ENCODE results near the gene PDCD1. TPM values are rescaled to one million over a fixed set of nuclear protein-coding genes. Genes with fewer than 3 reads are reported as not detected.
A peak's percentile ranks its signal among the peaks of the same experiment; 100 is the strongest.

Gene PDCD1
- total RNA-seq, 1 experiment from 2014 or later: not detected

DNA sequence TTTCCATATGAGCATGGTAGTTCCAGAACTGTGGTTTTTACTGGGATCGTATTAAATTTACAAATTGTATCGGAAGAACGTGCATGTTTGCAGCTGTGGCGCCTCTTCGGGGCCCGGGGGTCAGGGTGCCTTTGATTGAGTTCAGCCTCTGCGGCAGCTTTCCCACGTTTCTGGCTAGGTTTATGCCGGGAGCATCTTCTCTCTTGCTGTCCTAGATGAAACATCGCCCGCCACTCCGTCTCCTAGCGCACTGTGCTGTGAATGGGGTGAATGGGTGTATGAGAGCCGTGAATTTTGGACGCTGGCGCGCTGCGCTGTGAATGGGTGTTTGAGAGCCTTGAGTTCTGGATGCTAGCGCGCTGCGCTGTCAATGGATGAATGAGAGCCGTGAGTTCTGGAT, 12.3 kb downstream of the PDCD1 start:
- no peaks in the 10 kb centered on the region for H4K20me1 ChIP-seq (ENCODE audit: low read length)
- TF ChIP-seq EZH2phosphoT487 (IDR thresholded peaks at IDR 0.05; ENCODE audit: borderline replicate concordance, low read length): no peak
- TF ChIP-seq, protein P1, sequence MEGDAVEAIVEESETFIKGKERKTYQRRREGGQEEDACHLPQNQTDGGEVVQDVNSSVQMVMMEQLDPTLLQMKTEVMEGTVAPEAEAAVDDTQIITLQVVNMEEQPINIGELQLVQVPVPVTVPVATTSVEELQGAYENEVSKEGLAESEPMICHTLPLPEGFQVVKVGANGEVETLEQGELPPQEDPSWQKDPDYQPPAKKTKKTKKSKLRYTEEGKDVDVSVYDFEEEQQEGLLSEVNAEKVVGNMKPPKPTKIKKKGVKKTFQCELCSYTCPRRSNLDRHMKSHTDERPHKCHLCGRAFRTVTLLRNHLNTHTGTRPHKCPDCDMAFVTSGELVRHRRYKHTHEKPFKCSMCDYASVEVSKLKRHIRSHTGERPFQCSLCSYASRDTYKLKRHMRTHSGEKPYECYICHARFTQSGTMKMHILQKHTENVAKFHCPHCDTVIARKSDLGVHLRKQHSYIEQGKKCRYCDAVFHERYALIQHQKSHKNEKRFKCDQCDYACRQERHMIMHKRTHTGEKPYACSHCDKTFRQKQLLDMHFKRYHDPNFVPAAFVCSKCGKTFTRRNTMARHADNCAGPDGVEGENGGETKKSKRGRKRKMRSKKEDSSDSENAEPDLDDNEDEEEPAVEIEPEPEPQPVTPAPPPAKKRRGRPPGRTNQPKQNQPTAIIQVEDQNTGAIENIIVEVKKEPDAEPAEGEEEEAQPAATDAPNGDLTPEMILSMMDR (conservative IDR thresholded peaks at IDR 0.05; ENCODE audit: low read depth, low read length): no peak
- no peak for TF ChIP-seq EZH2 (IDR thresholded peaks at IDR 0.05; ENCODE audit: low read length, unreplicated experiment)
- H3K27me3 ChIP-seq (ENCODE audit: low read length): no peaks in the 10 kb centered on the region
- H3K79me2 ChIP-seq (ENCODE audit: low read length): no peaks in the 10 kb centered on the region
- H3K27ac ChIP-seq (ENCODE audit: low read length): no peak overlapping the region
- H3K9ac ChIP-seq (ENCODE audit: low read length): no peak overlapping the region
- BruUV-seq (replicated peaks): no TSS peak
- POLR2A ChIA-PET (ENCODE audit: unreplicated experiment): interaction anchor here (0.6 kb wide), 1 partner anchor 52 kb away, joined by 3 read pairs; no protein-coding TSS in a partner anchor
- no peaks in the 10 kb centered on the region for H3K9me3 ChIP-seq (ENCODE audit: low read length)
- no peak for DNase-seq
- no peak overlapping the region for H2AFZ ChIP-seq (ENCODE audit: low read length)
- CTCF ChIA-PET: no interaction called here
- H3K36me3 ChIP-seq (ENCODE audit: low read depth, low read length): no peaks in the 10 kb centered on the region
- no peaks in the 10 kb centered on the region for H3K4me1 ChIP-seq (ENCODE audit: insufficient read depth, low read length)
- intact Hi-C loops (cut with micrococcal nuclease): no loop called here
- no peak for ATAC-seq
- no peak overlapping the region for H3K4me3 ChIP-seq (ENCODE audit: low read length)
- no peak overlapping the region for H3K4me2 ChIP-seq (ENCODE audit: low read length)
- H3F3A ChIP-seq (ENCODE audit: low read length, unreplicated experiment): no peaks in the 10 kb centered on the region
- H3K9me2 ChIP-seq (replicated peaks; ENCODE audit: low read length): no peaks in the 10 kb centered on the region

DNA sequence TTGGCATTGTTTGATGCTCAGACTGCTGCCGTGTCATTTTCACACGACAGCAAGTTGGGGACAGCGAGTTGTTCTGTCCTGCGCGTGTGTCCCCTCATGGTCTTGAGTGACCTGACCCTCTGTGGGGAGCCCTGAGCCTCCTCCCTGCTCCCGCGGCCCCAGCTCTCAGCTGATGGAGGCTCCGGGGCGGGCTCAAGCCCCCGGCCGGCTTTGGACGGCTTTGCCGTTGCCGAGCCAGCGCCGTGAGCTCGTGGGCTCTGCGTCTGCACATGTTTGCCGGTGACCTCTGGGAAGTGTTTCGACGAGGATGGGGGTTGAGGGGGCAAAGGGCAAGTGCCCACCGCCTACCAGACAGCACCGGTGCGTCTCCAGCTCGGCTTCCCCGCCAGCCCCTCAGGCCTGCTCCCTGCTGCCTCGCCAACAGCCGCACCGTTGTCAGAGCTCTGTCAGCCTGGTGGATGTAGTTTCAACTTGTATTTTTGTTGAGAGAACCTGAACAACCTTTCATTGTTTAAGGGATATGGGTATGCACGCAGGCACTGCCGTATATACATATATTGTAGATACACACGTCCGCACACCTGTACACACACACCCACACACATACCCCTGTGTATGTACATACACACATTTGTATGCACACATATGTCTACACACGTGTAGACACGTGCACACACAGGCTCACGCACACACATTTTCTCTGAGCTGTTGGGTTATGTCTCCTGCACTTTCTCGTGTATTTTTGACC, 13.7 kb downstream of the PDCD1 start:
- H3K79me2 ChIP-seq (ENCODE audit: low read length): no peaks in the 10 kb centered on the region
- ChIA-PET POLR2A (ENCODE audit: unreplicated experiment) (no interaction called here), CTCF (interaction anchor here (0.6 kb wide), 1 partner anchor 10 kb away, joined by 4 read pairs; no protein-coding TSS in a partner anchor)
- no peaks in the 10 kb centered on the region for H3K27me3 ChIP-seq (ENCODE audit: low read length)
- no TSS peak for BruUV-seq (replicated peaks)
- peak overlapping the region; percentile 37; the same call in 1 of the 2 replicates for H3K9ac ChIP-seq (ENCODE audit: low read length)
- DNase-seq (no peak), ATAC-seq (no peak)
- TF ChIP-seq, protein P1 (conservative IDR thresholded peaks at IDR 0.05; ENCODE audit: low read depth, low read length): no peak
- TF ChIP-seq EZH2 (IDR thresholded peaks at IDR 0.05; ENCODE audit: low read length, unreplicated experiment) (no peak), EZH2phosphoT487 (IDR thresholded peaks at IDR 0.05; ENCODE audit: borderline replicate concordance, low read length) (no peak)
- peak overlapping the region; percentile 64; the same call in 1 of the 2 replicates for H3K4me3 ChIP-seq (ENCODE audit: low read length)
- no peaks in the 10 kb centered on the region for H3K36me3 ChIP-seq (ENCODE audit: low read depth, low read length)
- peak overlapping the region; percentile 78 for H2AFZ ChIP-seq (ENCODE audit: low read length)
- H3F3A ChIP-seq (ENCODE audit: low read length, unreplicated experiment): no peaks in the 10 kb centered on the region
- no peak overlapping the region for H3K27ac ChIP-seq (ENCODE audit: low read length)
- H3K9me2 ChIP-seq (replicated peaks; ENCODE audit: low read length): no peaks in the 10 kb centered on the region
- H3K9me3 ChIP-seq (ENCODE audit: low read length): no peaks in the 10 kb centered on the region
- intact Hi-C loops (cut with micrococcal nuclease): no loop called here
- no peaks in the 10 kb centered on the region for H4K20me1 ChIP-seq (ENCODE audit: low read length)
- H3K4me2 ChIP-seq (ENCODE audit: low read length): peak overlapping the region; percentile 82
- no peaks in the 10 kb centered on the region for H3K4me1 ChIP-seq (ENCODE audit: insufficient read depth, low read length)

DNA sequence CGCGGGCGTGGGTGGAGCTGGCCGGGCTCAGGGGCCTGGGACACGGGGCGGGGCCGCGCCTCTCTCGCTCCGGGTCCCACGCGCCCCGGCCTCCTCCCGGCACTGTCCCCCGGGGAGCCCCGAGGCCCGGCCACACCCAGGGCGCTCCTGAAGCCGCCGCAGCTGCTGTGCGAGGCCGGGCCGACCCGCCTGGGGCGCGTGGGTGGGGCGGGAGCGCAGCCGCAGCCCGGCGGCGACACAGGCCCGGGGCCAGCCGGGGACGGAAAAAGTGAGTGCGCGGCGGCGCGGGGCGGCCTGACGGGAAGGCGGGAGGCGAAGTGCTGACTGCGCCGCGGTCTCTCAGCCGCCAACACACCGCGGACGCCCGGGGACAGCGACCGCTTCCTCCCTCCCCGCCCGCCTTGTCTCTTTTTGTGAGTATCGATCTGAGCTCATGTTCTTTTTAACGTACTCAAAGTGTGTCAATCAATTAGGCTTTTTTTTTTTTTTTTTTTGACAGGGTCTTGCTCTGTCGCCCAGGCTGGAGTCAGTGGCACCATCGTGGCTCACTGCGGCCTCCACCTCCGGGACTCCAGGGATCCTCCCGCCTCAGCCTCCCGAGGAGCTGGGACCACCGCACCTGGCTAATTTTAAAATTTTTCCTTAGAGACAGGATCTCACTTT, 14.5 kb downstream of the PDCD1 start:
- TF ChIP-seq EZH2phosphoT487 (IDR thresholded peaks at IDR 0.05; ENCODE audit: borderline replicate concordance, low read length) (peak; percentile 57; the same call in 1 of the 2 replicates), EZH2 (IDR thresholded peaks at IDR 0.05; ENCODE audit: low read length, unreplicated experiment) (no peak)
- TF ChIP-seq, protein P1 (conservative IDR thresholded peaks at IDR 0.05; ENCODE audit: low read depth, low read length): no peak; the same call in 1 of the 2 replicates
- POLR2A ChIA-PET (ENCODE audit: unreplicated experiment): no interaction called here
- peak overlapping the region; percentile 37 for H3K9ac ChIP-seq (ENCODE audit: low read length)
- BruUV-seq (replicated peaks): no TSS peak
- H2AFZ ChIP-seq (ENCODE audit: low read length): peak overlapping the region; percentile 78
- H3K27ac ChIP-seq (ENCODE audit: low read length): no peak overlapping the region
- DNase-seq (peak; percentile 69), ATAC-seq (peak; percentile 95)
- H3K9me3 ChIP-seq (ENCODE audit: low read length): no peaks in the 10 kb centered on the region
- no peaks in the 10 kb centered on the region for H3F3A ChIP-seq (ENCODE audit: low read length, unreplicated experiment)
- peak overlapping the region; percentile 82 for H3K4me2 ChIP-seq (ENCODE audit: low read length)
- H3K9me2 ChIP-seq (replicated peaks; ENCODE audit: low read length): no peaks in the 10 kb centered on the region
- intact Hi-C loops (cut with micrococcal nuclease): no loop called here
- no peaks in the 10 kb centered on the region for H4K20me1 ChIP-seq (ENCODE audit: low read length)
- peak overlapping the region; percentile 64 for H3K4me3 ChIP-seq (ENCODE audit: low read length)
- H3K36me3 ChIP-seq (ENCODE audit: low read depth, low read length): no peaks in the 10 kb centered on the region
- H3K27me3 ChIP-seq (ENCODE audit: low read length): no peaks in the 10 kb centered on the region
- no peaks in the 10 kb centered on the region for H3K79me2 ChIP-seq (ENCODE audit: low read length)
- no peaks in the 10 kb centered on the region for H3K4me1 ChIP-seq (ENCODE audit: insufficient read depth, low read length)
- CTCF ChIA-PET: no interaction called here

All from PC-3 (cell line).